Forelimb muscle (tissue), 1 donor: ENCODE measurements around the gene MYO1E. TPM values are rescaled to one million over a fixed set of nuclear protein-coding genes. Genes with fewer than 3 reads are reported as not detected.

Source experiments
- DNase-seq: peaks from one replicate; pipeline ENCODE4 v3.0.0-alpha.2; 2013; ENCODE audit warnings: low read depth
- polyA plus RNA-seq: library from polyadenylated mRNA; unstranded; fragments of 120-200 nt; gene quantifications from one replicate; pipeline ENCODE4 v1.2.1, GENCODE V29; 2013; ENCODE audit not compliant: insufficient read length

The MYO1E gene
- polyA plus RNA-seq, 1 donor: 32.9 TPM

DNA sequence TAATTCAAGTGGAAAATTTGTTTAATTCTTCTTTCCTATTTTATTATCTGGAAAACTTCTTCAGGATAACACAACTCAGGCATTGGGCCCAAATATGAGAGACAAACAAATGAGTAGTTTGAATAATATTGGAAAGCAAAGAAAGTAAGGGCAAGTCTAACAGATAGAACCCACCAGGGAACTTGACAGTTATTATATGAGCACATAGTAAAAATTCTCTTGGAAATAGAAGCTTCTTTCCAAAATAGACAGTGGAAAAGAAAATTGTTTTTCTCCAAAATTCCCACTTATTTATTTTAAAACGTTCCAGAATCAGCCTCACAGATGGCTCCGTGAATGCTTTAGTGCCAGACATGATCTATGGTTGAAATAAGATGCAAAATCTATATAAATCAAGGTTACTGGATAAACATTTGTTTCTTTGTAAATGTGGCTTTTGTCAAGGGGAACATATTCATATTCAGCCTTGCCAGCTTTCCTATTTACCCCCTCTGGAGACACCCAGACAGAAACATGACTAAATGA lies 142.1 kb downstream of the MYO1E start:
- no peak for DNase-seq

DNA sequence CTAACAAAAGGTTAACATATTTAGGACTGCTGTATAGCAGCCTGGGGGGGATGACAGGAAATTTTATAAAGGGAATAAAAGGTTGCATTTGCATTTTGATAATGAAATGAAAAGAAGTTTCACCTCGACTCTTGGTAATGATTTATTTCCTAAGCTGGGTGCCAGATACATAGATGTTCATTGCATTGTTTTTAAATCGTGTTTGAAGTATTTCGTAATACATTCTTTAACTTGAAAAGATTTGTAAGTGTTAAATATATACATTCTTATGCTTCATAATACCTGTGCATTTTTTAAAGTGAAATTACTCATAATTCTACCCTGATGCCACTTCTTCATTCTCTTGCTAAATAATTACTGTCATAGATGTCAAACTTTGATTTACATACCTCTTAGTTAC lies 143.2 kb downstream of the MYO1E start:
- DNase-seq: no peak

DNA sequence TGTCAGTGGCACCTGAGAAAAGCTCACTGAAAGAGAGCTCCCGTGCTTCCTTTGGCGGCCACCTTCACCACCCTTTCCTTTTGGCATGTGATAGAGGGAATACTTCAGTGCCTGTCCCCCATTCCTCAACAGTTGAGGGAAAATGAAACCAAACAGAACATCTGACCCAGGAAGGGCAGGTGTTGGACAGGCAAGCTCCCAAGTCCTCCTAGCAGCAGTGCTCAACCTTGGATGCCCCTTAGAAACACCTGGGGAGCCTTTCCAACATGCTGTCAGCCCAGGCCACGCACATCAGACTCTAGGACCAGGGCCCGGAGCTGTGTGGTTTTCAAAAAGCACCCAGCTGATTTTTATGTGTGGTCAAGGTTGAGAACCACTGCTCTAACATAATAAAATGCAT lies 143.7 kb downstream of the MYO1E start:
- DNase-seq: no peak

DNA sequence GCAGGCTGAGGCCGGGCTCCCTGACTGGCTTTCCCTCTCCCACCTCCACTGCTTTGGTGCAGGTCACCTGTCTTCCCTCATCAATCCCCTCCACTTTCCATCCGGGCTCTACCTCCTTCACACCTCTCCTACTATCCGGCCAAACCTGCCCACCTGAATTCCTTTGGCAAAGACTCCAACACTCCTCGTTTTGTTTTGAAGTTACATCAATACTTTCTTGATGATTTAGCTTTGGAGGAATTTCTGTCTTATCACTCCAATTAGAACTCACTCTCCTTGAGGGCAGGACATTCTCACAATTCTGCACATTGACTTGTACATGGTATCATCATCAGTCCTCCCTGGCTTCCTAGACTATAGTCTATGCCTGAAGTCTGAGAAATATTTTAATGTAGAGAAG lies 145.7 kb downstream of the MYO1E start:
- DNase-seq: no peak

DNA sequence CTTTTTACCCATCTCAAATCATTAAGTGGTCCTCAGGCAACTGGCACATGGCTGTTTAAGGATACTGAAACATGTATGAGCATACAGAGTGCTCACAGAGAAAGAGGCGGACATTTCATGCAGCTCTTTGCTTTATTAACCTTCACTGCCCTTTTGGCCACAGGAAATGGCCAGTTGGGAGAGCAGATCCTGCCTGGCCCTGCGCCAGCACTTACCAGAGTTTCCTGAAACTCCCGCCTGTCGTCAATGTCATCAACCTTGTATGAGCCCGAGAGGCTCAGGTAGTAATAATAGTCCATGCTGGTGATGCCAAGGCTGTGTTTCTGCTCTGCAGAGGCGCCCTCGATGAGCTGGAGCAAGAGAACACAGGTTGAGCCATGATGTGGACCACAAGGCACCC lies 148.2 kb downstream of the MYO1E start:
- no peak for DNase-seq

DNA sequence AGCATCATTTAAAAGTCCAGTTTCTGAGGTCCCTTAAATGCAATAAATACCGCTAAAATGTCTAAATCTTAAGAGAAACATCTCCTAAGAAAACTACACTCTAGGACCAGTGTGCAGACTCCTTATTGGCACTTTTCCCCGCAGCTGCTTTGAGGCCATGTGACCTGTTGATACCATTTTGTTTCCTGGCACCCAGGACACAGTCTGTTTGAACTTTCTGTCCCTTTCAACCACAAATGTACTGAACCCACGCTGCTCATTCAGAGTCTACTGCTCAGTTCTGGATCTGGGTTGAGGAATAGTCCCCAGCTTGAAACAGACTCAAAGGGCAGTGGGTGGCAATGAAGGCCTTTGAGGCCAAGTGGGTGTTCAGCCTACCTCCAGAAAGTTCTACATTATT lies 148.9 kb downstream of the MYO1E start:
- DNase-seq: no peak

DNA sequence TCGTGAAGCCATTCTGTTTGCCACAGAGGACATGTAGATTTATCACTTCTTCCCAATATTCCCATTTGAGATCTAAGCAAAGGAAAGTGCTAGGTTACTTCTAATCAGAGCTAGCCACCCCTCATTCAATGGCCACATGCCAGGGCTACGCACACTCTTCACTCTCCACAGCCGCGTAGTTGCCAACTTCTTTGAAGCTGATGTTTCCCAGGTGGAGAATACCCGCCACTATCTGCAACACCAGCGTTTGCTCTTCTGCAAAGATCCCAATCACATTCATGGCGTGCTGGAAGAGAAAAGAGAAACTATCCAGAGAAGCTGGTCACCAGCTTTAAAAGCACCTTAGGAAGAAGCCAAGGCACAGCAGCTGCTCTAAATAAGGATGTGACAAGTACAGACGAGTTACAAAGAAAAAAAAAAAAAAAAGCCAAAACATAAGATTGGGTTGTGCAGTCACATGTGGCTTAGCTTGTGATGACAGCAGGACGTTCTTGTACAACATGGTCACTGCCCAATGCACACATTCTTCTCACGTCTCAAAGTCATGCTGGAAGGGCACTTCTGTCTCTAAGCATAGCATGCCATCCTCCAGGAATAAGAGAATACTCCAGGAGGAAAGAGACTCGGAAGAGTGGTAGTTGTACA lies 149.6 kb downstream of the MYO1E start:
- no peak for DNase-seq

DNA sequence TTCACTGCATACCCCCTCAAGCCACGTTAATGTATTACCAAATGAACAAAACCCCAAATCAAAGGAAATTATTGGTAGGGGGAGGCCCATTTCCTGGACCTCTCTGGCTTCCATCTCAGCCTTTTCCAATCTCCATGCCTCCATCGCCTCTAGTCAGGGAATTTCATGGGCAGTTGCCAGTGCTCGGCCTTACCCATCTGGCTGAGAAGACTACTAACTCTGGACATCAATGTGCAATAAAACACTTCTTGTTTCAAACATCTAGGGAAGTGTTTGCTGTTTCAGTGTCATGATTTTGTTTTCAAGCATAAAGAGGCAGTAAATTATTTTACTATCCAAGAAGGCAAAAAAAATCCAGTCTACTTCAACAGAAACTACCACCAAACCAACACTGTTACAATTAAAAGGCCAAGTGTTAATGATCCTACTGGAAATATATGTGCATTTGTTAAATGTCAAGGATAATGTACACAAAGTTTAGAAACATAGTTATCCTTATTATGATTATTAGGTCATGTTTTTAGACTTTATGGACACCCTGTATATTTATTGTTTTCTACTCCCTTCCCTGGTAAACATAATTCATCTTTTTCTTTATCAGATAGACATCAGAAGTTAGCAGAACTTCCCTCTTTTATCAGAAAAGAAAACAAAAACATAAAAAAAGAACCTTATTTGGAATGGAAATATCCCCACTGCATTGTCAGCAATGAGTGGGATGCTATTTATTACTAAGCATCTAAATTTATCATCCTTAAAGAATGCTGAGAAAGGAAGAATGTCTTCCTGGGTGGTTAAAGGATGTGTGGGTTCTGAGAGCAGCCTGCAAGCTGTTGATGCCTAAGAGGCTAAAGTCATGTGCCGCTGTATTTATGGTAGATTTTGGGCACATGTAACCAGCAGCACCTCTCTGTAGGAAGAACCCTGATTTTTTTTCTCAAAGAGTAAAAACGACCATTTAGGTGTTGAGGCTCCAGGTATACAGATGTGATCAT lies 150.9 kb downstream of the MYO1E start:
- DNase-seq: no peak

DNA sequence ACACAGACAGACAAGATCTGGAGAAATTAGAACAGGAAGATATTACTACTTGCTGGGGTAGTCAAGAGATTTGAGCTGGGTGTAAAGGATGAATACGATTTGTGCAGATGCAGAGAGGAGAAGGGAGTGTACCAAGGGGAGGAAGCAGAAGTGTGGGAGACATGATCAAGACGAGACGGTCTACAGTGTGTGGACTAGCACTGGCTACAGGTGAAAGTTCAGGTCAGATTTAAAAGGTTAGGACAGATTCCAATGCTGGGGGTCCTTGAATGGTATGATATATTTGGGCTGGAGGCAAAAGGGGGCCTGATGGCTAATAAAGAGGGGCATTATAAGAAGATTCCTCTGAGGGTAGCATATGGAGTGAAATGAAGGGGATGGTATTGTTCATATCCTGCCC lies 154.0 kb downstream of the MYO1E start:
- DNase-seq: no peak

DNA sequence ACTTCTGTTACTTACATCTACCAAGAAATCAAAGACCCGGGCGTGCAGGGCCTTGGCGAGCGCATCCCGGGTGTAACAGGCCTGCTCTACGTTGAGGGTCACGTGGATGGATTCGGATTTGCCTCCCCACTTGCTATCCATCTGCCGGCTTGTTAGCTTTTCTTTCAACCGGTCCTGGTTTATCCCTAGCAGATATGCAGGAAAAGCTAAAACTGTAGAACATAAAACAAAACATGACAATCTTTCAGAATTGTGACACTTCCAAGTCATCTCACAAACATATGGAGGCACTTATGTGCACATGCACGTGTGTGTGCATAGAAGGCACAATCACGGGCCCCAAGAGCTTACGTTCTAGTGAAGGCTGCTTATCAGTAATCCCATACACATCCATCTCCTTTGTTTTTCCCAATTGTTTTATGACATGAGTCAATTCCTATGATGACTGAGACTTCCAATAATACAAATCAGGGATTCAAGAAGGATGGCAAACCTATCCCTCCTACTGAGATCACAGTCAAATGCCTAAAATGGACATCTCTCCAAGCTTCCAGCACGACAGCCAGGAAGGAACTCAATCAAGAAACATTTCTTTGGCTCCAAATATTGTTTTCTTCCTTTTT lies 154.7 kb downstream of the MYO1E start:
- no peak for DNase-seq

DNA sequence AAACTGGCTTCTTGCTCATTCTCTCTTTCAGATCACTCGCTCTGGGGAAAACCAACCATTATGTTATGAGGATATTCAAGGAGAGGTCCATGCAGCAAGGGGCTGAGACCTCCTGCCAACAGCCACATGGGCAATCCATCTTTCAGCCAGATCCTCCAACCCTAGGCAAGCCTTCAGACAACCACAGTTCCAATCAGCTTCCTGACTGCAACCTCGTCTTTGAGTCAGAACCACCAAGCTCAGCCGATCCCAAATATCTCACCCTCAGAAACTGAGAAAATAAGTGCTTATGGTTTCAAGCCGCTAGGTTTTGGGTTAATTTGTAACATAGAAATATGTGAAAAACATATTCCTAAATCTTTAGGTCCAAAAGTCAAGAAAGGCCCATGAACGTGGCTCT lies 155.8 kb downstream of the MYO1E start:
- no peak for DNase-seq

DNA sequence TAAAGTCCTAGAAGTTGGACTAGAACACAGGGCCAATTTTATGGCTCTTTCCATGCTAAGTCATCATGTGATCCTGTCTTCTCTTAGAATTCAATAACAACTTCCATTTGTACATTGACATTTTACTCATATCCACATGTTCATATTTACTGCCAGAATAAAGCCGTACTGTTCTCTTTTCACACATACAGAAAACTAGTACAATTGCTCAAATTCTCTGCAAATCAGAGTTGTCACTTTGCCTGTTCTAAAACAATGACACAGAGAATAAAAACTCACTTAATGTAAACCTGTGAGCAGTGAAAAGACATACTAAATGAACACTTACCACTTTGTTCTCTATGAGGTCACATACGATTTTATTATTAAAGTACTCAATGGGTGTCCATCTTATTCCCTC lies 162.5 kb downstream of the MYO1E start:
- no peak for DNase-seq

DNA sequence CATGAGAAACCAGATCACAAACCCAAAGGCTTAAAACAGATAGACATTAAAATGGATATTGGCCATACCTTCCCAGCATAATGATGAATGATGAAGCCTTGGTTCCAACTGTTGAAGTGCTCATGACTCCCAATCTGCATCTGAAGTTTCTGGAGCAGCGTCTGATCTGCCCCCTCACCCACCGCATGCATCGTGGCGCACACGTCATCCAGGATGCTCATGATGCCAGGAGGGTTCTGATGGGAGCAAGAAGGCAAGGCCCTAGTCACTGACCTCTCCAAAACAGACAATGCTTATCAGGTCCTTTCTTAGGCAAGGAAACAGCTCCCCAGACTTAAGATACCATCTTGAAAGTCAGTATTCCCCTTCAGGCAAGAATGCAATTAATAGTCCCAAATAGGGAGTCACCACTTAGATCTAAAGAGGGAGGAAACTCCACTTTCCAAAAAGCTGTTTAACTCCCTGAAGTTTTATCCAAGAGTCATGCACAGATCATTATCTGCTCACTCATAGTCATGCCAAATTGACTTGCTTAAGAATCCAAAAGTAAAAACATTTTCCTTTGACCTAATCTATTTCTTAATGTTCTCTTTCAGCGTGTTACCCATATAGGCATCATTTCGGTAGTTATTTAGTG lies 163.9 kb downstream of the MYO1E start:
- DNase-seq: no peak

DNA sequence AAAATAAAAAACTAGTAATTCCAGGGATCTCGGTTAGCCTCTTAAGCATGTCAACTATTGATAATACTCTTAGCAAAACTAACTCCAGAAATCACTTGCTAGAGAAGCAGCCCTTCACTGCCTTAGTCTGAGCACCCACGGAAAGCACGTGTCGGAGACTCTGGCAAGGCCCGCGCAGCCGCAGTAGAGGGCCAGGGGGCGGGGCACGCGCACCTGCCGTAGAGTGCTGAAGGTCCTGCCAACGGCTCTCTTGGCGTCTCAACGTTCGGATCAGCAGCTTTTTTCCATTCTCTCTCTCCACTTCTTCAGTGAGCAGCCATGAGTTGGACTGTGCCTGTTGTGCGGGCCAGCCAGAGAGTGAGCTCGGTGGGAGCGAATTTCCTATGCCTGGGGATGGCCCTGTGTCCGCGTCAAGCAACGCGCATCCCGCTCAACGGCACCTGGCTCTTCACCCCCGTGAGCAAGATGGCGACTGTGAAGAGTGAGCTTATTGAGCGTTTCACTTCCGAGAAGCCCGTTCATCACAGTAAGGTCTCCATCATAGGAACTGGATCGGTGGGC lies 166.0 kb downstream of the MYO1E start, which contains the start of gene LDHAL6B:
LDHAL6B (plus strand) TSS at position 221 of the 561 bp plus-strand sequence; CDS start at position 319, 98 bp downstream.
- no peak for DNase-seq

DNA sequence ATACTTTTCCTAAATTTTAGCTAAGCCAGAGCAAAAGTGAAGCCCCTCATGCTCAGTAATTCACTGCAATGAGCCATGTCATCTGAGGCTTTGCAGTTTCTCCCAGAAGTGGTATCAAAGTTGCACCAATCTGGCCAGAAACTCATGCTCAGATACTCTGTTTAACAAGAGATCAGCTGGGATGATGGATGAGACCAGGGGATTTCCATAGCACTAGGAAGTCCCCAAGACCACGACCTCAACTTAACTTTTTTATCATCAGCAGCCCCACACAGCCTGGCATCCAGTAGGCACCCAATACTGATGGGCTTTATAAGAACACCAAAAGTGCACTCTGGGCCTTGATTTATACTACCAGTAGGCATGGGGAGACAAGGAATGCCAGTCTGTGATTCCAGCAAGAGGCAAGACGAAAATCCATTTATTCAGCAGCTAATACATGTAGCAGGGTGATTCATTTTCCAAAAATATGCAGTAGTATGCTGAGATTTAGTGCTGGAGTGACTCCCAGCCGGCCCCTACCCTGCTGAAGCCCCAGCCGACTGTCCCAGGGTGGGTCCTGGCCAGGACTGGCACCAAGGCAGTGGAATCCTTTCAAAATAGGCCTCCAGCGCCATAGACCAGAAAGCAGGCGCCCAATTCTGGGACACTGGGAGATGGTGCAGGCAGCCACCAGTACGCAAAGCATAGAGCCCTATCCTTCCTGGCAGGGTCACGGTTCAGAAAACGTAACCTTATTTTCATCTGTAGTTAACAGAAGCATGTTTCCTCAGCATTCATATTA lies 166.6 kb downstream of the MYO1E start:
- DNase-seq: no peak

DNA sequence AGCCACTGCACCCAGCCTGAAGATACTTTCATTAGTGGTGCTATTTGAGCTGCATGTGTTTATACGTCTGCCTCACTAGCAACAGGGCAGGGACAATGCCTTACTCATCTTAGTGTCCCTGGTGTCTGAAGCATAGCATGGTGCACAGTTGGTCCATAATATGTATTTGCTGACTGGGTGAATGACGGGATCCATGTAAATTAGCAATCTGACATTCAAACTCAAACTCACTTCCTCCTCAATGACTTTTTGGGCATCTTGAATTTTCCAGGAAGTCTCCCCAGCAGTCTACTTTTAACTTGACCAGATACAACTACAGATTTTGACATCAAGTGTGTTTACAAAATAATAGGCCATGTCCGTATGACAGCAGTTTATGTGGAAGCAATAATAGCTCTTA lies 169.0 kb downstream of the MYO1E start:
- DNase-seq: no peak

DNA sequence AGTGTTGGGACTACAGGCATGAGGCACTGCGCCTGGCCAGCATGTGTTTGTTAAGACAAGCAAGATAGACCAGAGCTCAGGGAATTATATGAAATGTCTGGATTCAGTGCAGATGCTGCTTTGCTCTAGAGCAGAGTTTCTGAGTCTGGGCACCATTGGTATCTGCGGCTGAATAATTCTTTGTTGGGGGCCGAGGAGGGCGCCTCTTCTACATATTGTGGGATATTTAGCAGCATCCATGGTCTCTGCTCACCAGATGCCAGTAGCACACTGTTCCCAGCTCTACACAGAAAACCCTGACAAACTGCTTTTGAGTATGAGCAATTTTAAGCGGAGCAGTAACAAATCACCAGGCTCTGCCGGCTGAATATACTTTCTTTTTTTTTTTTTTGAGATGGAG lies 169.7 kb downstream of the MYO1E start:
- no peak for DNase-seq

DNA sequence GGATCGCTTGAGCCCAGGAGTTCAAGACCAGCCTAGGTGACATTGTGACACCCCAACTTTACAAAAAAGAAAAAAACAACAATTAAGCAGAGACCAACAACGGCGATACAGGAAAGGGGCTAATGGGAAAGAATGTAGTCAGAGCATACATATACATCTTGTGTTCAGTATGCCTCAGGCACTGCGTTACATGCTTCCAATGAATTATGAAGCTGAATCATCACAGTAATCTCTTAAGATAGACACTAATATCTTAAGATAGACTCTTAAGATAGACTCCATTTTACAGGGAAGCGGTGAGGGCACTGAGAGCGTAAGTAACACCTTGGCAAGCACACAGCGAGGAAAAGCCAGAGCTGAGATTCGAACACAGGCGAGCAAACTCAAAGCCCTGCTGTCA lies 172.1 kb downstream of the MYO1E start:
- no peak for DNase-seq

DNA sequence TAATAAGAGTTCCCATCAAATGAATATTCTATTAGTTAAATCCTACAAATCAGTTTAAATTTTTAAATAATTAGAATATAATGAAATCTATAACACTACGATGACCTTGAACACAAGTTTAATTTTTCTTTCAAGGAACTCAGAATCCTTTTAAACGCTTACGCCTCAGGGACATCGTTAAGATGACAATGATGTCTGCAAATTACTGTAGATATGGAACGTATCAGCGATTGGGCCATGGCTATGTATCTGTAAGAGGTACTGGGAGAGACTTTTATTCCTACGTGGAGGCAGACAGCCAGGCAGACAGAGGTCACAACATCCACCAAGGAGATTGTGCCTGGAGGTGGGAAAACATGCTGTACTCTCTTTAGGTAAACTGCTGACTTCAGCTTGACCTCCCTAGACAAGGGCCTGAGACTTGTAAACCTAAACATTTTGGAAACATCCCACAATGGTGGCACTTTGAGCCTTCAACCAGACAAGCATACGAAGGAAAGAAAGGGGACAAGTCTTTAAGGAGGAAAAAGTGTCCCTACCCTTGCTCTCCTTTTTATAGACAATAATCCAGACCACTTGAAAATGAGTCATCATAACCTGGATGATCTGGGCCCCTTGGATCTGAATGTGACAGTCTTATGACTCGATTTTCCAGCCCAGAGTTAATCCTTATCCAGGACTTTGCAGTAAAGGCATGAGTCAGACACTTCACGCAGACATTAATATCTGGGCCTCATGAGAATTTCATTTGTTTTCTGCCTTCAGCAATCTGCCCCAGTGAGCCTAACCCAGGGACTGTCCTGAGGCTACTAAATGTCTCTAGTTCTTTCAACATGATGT lies 172.8 kb downstream of the MYO1E start:
- no peak for DNase-seq

DNA sequence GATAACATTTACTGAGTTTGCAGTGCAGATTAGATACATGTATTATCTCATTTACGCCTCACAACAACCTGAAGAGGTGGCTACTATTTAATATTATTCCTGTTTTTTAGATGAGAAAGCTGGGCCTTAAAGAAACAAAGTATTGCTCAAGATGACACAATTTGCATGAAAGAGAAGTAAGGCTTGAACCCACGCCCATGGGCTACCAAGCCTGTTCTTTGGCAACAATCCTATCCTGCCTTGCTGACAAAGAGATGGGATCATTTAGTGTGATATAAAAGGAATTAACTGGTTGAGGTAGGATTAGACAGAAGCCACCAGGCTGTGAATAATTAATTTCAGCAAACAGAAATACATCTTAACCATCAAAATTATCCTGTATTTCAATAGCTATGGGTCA lies 175.2 kb downstream of the MYO1E start:
- no peak for DNase-seq
